Activated naive CD4-positive, alpha-beta T cell treated with anti-CD3 and anti-CD28 coated beads, Interleukin-2, amount 10 ng/mL, durations not matched to agents 7 days and 5 days (primary cell): Measurements from ENCODE around the gene PTPN4.

Source experiments
- CTCF ChIA-PET: fragments of 350-600 bp; sonication (Branson Sonifier 250); formaldehyde crosslinking; loops from one replicate; lab custom pipeline; 2021; ENCODE audit warnings: antibody characterized with exemption; lab: Charles Lee
- DNase-seq: peaks from one replicate; pipeline ENCODE4 v3.0.0-alpha.2; 2020
- H3K27ac Mint-ChIP-seq: one replicate; pipeline ENCODE4 v1.8.0; 2021; ENCODE audit warnings: mild to moderate bottlenecking, moderate library complexity, mixed read lengths
- H3K27me3 Mint-ChIP-seq: one replicate; pipeline ENCODE4 v1.8.0; 2021; ENCODE audit warnings: mild to moderate bottlenecking, mixed read lengths
- H3K36me3 Mint-ChIP-seq: one replicate; pipeline ENCODE4 v1.8.0; 2021; ENCODE audit warnings: mixed read lengths
- H3K4me1 Mint-ChIP-seq: one replicate; pipeline ENCODE4 v1.8.0; 2021; ENCODE audit warnings: mixed read lengths
- H3K4me3 Mint-ChIP-seq: one replicate; pipeline ENCODE4 v1.8.0; 2021; ENCODE audit warnings: mild to moderate bottlenecking, moderate library complexity, mixed read lengths
- H3K9me3 Mint-ChIP-seq: one replicate; pipeline ENCODE4 v1.8.0; 2021; ENCODE audit warnings: mixed read lengths

PTPN4 gene

DNA sequence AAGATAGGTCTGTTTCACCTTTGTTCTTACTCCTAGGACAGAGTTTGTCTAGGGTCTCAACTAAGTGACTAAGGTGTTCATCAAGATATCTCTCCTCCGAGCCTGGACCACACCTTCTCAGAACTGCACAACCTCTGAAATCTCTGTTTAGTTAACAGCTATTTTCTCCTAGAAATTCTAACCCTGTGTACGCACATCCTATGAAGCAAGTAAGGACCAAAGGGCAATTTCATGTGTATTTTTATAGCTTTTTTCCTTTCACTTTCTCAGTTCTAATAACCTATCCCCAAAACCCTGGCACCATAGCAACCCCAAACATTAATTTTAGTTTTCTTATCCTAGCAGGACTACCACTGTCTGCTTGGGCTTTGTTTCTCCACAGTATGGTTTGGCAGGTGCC is 59.1 kb downstream of the PTPN4 start:
- no peak for DNase-seq
- CTCF ChIA-PET = no interaction called here
- Mint-ChIP-seq H3K9me3 (peaks cover 13% of the 10 kb centered on the region), H3K27me3 (no peaks in the 10 kb centered on the region), H3K4me3 (no peak overlapping the region), H3K4me1 (peaks cover 18% of the 10 kb centered on the region), H3K27ac (peak overlapping the region; percentile 46), H3K36me3 (peaks cover 38% of the 10 kb centered on the region)

DNA sequence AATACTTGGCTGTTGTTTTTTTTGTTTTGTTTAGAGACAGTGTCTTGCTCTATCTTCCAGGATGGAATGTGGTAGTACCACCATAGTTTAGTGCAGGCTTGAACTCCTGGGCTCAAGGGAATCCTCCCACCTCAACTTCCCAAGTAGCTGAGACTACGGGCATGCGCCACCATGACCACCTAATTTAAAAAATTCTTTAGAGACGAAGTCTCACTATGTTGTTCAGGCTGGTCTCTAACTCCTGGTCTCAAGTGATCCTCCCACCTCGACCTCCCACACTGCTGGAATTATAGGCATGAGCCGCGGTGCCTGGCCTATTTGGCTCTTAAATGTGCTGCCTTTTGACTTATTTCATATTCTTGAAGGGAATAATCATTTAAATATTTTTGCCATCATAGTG is 60.1 kb downstream of the PTPN4 start:
- Mint-ChIP-seq H3K4me3 (no peak overlapping the region), H3K36me3 (peaks cover 32% of the 10 kb centered on the region), H3K4me1 (peaks cover 21% of the 10 kb centered on the region), H3K9me3 (peaks cover 13% of the 10 kb centered on the region), H3K27ac (no peak overlapping the region), H3K27me3 (no peaks in the 10 kb centered on the region)
- CTCF ChIA-PET = interaction anchor here (0.6 to 1.0 kb wide), 2 partner anchors 69 to 116 kb away, joined by 3 read pairs; no protein-coding TSS in a partner anchor
- no peak for DNase-seq

DNA sequence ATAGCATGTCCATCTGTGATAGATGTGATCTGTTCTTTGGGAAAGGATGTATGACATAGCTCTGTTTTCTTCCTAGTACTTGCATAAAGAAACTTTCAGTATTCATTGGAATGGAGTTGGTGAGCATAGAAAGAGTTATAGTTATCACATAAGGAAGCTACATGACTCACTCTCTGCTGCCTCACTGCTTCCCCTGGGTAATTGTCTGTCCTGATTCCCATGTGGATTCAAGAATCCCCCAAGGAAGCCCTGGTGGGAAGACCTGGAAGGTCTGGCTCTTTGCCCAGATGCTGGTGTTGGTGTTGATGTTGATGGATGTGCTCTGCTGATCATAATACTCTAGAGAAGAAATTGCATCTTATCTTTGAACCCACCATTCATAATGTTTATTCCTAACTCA is 60.6 kb downstream of the PTPN4 start:
- H3K27ac Mint-ChIP-seq = no peak overlapping the region

DNA sequence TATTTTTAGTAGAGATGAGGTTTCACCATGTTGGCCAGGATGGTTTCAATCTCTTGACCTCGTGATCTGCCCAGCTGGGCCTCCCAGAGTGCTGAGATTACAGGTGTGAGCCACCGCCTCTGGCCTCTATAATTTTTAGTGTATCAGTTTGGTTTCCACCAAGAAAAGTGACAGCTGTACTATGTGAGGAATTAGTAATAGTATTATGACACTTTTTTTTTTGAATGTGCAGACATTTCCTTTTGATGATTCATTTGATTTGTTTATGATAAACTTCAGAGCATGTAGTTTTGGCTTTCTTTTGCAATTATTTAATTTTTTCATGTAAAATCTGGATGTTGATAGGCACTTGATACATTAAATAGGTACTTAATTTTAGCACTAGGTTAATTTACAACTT is 61.5 kb downstream of the PTPN4 start:
- no peak overlapping the region for H3K27ac Mint-ChIP-seq
- H3K27me3 Mint-ChIP-seq = no peaks in the 10 kb centered on the region
- H3K9me3 Mint-ChIP-seq = peaks cover 13% of the 10 kb centered on the region
- peaks cover 27% of the 10 kb centered on the region for H3K36me3 Mint-ChIP-seq
- no peak overlapping the region for H3K4me3 Mint-ChIP-seq
- peaks cover 21% of the 10 kb centered on the region for H3K4me1 Mint-ChIP-seq
- CTCF ChIA-PET = no interaction called here
- DNase-seq = no peak

More for the DNA sequence above, 60.6 kb downstream of the PTPN4 start:
- no peak for DNase-seq
- H3K27me3 Mint-ChIP-seq = no peaks in the 10 kb centered on the region
- H3K36me3 Mint-ChIP-seq = peaks cover 32% of the 10 kb centered on the region
- no peak overlapping the region for H3K4me3 Mint-ChIP-seq
- CTCF ChIA-PET = interaction anchor here (1.0 kb wide), 1 partner anchor 116 kb away, joined by 3 read pairs; no protein-coding TSS in a partner anchor
- peaks cover 13% of the 10 kb centered on the region for H3K9me3 Mint-ChIP-seq
- peaks cover 21% of the 10 kb centered on the region for H3K4me1 Mint-ChIP-seq

DNA sequence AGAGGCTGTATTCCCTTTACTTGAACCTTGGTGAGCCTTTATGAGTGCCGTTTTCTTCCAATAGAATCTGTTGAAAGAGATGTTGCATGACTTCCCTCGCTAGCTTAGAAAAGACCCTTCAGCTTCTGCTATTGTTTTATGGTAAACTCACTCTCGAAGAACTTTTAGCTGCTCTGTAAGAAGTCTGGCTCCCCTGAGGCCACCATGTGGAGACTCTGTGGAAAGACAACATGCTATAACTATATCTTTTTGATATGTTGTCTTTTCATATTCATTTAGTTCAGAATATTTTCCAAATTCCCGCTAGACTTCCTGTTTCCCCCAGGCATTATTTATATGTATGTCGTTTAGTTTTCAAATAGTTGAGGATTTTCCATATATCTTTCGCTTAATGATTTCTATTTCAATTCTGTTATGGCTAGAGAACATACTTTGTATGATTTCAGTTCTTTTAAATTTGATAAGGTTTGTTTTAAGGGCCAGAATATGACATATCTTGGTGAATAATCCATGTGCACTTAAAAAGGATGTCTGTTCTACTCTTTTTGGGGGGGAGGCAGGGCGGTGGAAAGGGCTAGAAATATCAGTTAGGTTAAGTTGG is 64.1 kb downstream of the PTPN4 start:
- Mint-ChIP-seq H3K27ac (no peak overlapping the region), H3K27me3 (no peaks in the 10 kb centered on the region), H3K4me1 (peaks cover 19% of the 10 kb centered on the region), H3K9me3 (peaks cover under 1% of the 10 kb centered on the region), H3K36me3 (peaks cover 8% of the 10 kb centered on the region), H3K4me3 (no peak overlapping the region)
- CTCF ChIA-PET = interaction anchor here (0.6 to 5.2 kb wide), 9 partner anchors 9 to 365 kb away, joined by 3 to 30 read pairs (median 5); no protein-coding TSS in a partner anchor
- DNase-seq = peak; percentile 45

DNA sequence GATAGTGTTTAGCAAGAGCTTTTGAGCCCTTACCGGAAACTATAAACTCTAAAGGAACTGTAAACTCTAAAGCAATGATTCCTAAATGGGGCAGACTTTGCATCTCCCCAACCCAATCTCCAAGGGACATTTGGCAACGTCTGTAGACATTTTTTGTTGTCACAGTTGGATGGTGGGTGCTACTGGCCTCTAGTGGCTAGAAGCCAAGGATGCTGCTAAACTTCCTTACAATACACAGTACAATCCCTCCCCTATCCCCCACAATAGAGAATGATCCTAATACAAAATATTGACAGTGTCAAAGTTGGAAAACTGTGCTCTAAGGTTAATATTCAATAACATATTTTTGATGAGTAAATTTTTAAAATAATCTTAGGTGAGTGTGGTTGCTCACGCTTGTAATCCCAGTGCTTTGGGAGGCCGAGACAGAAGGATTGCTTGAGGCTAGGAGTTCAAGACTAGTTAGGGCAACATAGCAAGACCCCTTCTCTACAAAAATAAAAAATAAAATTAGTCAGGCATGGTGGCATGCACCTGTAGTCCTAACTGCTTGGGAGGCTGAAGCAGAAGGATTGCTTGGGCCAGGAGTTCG is 66.7 kb downstream of the PTPN4 start:
- H3K27ac Mint-ChIP-seq = no peak overlapping the region
- DNase-seq = peak; percentile 63

DNA sequence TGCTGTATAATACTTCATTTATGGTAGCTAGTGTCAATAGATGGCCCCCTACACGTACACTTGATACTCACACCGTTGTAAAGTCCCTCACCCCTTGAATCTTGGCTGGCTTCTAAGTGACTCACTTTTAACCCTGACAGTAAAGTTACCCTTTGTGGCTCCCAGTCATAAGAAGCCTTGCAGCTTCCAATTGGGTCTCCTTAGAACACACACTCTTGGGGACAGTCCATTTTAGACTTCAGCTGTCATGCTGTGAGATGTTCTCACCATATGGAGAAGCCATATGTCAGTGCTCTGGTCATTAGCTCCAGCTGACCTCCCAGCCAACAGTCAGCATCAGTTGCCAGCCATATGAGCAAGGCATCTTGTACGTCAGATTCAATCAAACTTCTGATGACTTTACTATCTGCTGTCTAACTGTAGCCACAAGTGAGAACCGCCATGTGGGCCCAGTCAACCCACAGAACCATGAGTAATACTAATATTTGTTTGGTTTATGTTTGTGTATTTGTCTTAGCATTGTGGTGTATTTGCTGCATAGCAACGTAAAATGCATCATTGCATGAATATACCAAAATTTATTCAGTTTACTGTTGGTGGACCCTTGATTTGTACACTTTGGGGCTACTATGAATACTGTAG is 68.3 kb downstream of the PTPN4 start:
- Mint-ChIP-seq H3K36me3 (peaks cover 29% of the 10 kb centered on the region), H3K9me3 (peaks cover 12% of the 10 kb centered on the region), H3K4me1 (peaks cover 9% of the 10 kb centered on the region), H3K27ac (no peak overlapping the region), H3K4me3 (no peak overlapping the region), H3K27me3 (no peaks in the 10 kb centered on the region)
- CTCF ChIA-PET = interaction anchor here (0.7 to 4.5 kb wide), 3 partner anchors 187 to 347 kb away, joined by 3 to 18 read pairs (median 3); no protein-coding TSS in a partner anchor
- no peak for DNase-seq

More for the DNA sequence above, 66.7 kb downstream of the PTPN4 start:
- H3K36me3 Mint-ChIP-seq = peaks cover 22% of the 10 kb centered on the region
- no peaks in the 10 kb centered on the region for H3K27me3 Mint-ChIP-seq
- H3K9me3 Mint-ChIP-seq = peaks cover 12% of the 10 kb centered on the region
- peaks cover 14% of the 10 kb centered on the region for H3K4me1 Mint-ChIP-seq
- CTCF ChIA-PET = interaction anchor here (0.5 to 5.2 kb wide), 11 partner anchors 11 to 349 kb away, joined by 3 to 30 read pairs (median 4); no protein-coding TSS in a partner anchor
- no peak overlapping the region for H3K4me3 Mint-ChIP-seq

DNA sequence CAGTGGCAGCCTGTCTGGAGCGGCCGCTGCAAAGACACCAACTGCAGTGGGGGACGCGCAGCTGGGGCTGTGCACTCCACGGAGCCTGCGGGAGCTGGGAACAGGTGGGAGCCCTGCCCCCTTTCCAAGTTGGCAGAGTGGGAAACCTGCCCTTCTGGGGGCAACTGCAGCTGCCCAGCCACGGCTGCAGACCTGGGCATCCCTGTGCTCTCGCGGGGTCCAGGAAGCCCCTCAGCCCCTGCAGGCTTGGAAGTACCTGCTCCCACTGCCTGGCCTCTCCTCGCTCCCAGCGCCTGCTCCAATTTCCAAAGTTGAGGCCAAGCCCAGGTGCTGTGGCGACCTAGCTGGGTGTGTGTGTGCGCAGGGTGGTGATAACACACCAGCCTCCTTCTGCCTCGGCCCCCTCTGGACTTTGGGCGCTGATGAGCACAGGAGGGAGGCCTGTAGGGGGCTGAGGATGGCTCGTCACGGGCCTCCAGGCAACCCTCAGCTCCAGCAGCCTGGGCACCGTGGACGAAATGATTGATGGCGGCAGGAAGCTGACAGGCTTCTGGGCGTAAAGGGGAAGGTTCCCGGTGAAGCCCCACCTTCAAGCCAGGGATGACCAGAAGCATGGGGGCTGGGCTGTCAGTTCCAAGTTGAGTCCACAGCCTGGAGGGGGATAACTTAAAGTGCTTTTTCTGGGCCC is 76.9 kb downstream of the PTPN4 start:
- no peak overlapping the region for H3K27ac Mint-ChIP-seq
- no peaks in the 10 kb centered on the region for H3K27me3 Mint-ChIP-seq
- peaks cover 15% of the 10 kb centered on the region for H3K4me1 Mint-ChIP-seq
- CTCF ChIA-PET = no interaction called here
- no peak for DNase-seq
- no peaks in the 10 kb centered on the region for H3K9me3 Mint-ChIP-seq
- peaks cover 11% of the 10 kb centered on the region for H3K36me3 Mint-ChIP-seq
- H3K4me3 Mint-ChIP-seq = no peak overlapping the region

DNA sequence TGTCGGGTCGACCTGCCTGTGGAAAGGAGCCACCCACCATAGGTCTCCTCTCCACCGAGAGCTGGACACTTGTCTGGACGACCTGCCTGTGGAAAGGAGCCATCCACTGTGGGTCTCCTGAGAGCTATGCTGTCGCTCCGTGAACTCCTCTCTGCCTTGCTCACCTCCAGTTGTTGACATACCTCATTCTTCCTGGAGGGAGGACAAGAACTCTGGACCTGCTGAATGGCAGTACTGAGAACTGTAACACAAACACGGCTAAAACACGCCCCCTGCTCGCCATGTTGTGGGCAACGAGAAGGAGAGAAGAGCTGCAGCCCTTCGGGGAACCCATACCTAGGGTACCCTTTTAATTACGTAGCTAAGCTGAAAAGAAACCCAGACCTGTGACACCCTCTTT is 77.6 kb downstream of the PTPN4 start:
- Mint-ChIP-seq H3K4me3 (no peak overlapping the region), H3K9me3 (no peaks in the 10 kb centered on the region), H3K4me1 (peaks cover 16% of the 10 kb centered on the region), H3K36me3 (peaks cover 5% of the 10 kb centered on the region), H3K27me3 (no peaks in the 10 kb centered on the region), H3K27ac (no peak overlapping the region)
- DNase-seq = no peak
- CTCF ChIA-PET = no interaction called here

DNA sequence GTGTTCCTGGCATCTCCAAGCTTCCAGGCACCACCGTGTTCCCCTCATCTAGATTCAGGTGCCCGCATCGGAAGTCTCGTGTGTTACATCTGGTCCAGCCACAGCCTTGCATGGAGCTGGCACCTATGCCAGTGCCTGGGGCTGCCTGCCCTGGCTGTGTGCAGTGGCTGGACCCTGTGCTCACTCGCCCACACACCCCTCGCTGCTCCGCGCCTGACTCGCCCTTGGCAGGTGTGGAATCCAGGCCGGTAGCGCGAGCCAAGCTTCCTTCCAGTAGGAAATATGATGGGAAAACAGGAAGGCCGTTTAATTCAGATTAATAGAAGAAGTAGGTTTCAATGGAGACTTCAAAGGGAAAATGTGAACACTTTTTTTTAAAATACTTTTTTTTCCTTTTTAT is 78.0 kb downstream of the PTPN4 start:
- H3K4me1 Mint-ChIP-seq = peaks cover 20% of the 10 kb centered on the region
- peak overlapping the region; percentile 46 for H3K27ac Mint-ChIP-seq
- peaks cover 3% of the 10 kb centered on the region for H3K9me3 Mint-ChIP-seq
- no peak for DNase-seq
- H3K36me3 Mint-ChIP-seq = peaks cover 8% of the 10 kb centered on the region
- H3K4me3 Mint-ChIP-seq = no peak overlapping the region
- CTCF ChIA-PET = interaction anchor here (0.6 kb wide), 1 partner anchor 118 kb away, joined by 3 read pairs; no protein-coding TSS in a partner anchor
- H3K27me3 Mint-ChIP-seq = no peaks in the 10 kb centered on the region

DNA sequence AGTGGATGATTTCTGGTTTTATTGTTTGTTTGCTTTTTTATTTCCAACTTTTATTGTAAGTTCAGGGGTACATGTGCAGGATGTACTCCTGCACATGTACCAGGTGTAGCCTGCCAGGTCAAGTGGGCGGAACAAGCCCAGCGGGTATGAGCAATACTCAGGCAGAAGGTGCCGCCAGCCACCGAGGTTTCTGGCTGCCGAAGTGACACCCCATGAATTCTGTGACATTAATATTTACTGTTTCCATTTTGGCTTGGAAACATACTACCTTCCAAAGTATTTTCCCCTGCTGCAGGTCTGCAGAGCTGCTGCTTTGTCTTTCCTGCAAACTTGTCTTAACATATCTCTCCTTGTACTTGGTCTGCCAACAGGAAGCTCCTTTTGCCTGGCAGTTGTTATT is 78.5 kb downstream of the PTPN4 start:
- no peak overlapping the region for H3K4me3 Mint-ChIP-seq
- peaks cover 7% of the 10 kb centered on the region for H3K36me3 Mint-ChIP-seq
- no peak overlapping the region for H3K27ac Mint-ChIP-seq
- H3K27me3 Mint-ChIP-seq = no peaks in the 10 kb centered on the region
- DNase-seq = no peak
- H3K9me3 Mint-ChIP-seq = peaks cover 3% of the 10 kb centered on the region
- H3K4me1 Mint-ChIP-seq = peaks cover 20% of the 10 kb centered on the region
- CTCF ChIA-PET = interaction anchor here (0.6 kb wide), 1 partner anchor 117 kb away, joined by 3 read pairs; no protein-coding TSS in a partner anchor

DNA sequence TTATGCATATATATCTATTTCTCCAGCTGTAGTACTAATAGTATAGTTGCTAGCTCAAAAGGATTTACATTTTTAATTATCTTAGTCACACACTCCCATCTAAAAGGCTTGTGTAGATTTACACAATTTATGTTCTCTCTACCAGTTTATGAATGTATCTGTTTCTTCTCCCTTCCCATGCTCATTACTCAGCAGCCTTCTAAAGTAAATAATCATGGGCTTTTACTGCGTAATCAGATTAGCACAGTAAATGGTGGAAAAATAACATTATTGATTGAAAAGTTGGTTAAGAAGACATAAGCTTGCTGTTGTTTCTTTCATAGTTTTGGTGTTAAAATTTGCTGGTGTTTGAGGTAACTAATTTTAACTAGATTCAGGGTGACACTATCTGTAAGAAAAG is 81.8 kb downstream of the PTPN4 start:
- DNase-seq = no peak
- CTCF ChIA-PET = no interaction called here
- H3K27ac Mint-ChIP-seq = no peak overlapping the region
- peaks cover 20% of the 10 kb centered on the region for H3K4me1 Mint-ChIP-seq
- H3K27me3 Mint-ChIP-seq = no peaks in the 10 kb centered on the region
- peaks cover 5% of the 10 kb centered on the region for H3K36me3 Mint-ChIP-seq
- no peak overlapping the region for H3K4me3 Mint-ChIP-seq
- H3K9me3 Mint-ChIP-seq = peaks cover 6% of the 10 kb centered on the region

DNA sequence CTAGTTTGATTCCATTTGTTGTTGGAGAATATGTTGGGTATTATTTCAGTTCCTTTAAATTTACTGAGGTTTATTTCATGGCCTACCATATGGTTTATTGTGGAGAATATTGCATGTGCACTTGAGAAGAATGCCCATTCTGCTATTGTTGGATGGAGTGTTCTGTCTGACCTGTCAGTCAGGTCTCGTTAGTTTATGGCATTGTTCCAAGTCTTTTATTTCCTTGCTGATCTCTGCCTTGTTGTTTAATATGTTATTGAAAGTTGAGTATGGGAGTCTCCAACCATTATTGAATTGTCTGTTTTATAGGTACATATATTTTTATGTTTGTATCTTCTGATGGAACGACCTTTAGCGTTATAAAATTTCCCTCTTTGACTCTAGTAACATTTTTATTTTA is 86.3 kb downstream of the PTPN4 start:
- Mint-ChIP-seq H3K4me3 (no peak overlapping the region), H3K36me3 (peaks cover 25% of the 10 kb centered on the region), H3K27ac (no peak overlapping the region), H3K4me1 (peaks cover 10% of the 10 kb centered on the region), H3K27me3 (no peaks in the 10 kb centered on the region), H3K9me3 (peaks cover 25% of the 10 kb centered on the region)
- CTCF ChIA-PET = no interaction called here
- DNase-seq = no peak
